Ishikawa (cell line): ENCODE results near the gene ZNF175.
"Not testable (repeated sequence)": the region's sequence is repeated elsewhere in the genome, so short reads cannot be mapped to it uniquely, and the experiment has no call there.

Source experiments
- CEBPB ChIP-seq: IDR thresholded peaks from 2 replicates; pipeline ENCODE4 v1.6.1; 2012
- CREB1 ChIP-seq: IDR thresholded peaks from 2 replicates; pipeline ENCODE4 v1.6.1; 2012; ENCODE audit warnings: low read depth
- EGR1 ChIP-seq: IDR thresholded peaks from 2 replicates; pipeline ENCODE4 v1.6.1; 2012
- EP300 ChIP-seq: IDR thresholded peaks from 2 replicates; pipeline ENCODE4 v1.6.1; 2012; ENCODE audit warnings: borderline replicate concordance
- FOXM1 ChIP-seq: IDR thresholded peaks from 2 replicates; pipeline ENCODE4 v1.6.1; 2012; ENCODE audit warnings: low read depth, borderline replicate concordance
- MAX ChIP-seq: IDR thresholded peaks from 2 replicates; pipeline ENCODE4 v1.6.1; 2012
- NFIC ChIP-seq: IDR thresholded peaks from 2 replicates; pipeline ENCODE4 v1.6.1; 2012
- RAD21 ChIP-seq: IDR thresholded peaks from 2 replicates; pipeline ENCODE4 v1.6.1; 2012; ENCODE audit warnings: low read depth
- REST ChIP-seq: IDR thresholded peaks from 2 replicates; pipeline ENCODE4 v1.6.1; 2012; ENCODE audit warnings: low read depth, mild to moderate bottlenecking
- TAF1 ChIP-seq: IDR thresholded peaks from 2 replicates; pipeline ENCODE4 v1.6.1; 2012; ENCODE audit warnings: low read depth, mild to moderate bottlenecking
- TCF12 ChIP-seq: IDR thresholded peaks from 2 replicates; pipeline ENCODE4 v1.6.1; 2012; ENCODE audit warnings: low read depth
- TEAD4 ChIP-seq: IDR thresholded peaks from 2 replicates; pipeline ENCODE4 v1.6.1; 2012
- YY1 ChIP-seq: IDR thresholded peaks from 2 replicates; pipeline ENCODE4 v1.6.1; 2012; ENCODE audit warnings: low read depth
- ZBTB7A ChIP-seq: IDR thresholded peaks from 2 replicates; pipeline ENCODE4 v1.6.1; 2012; ENCODE audit warnings: low read depth
- TF ChIP-seq, protein P1 (sequence below): IDR thresholded peaks from 2 replicates; pipeline ENCODE4 v1.6.1; 2012

ZNF175 gene

DNA sequence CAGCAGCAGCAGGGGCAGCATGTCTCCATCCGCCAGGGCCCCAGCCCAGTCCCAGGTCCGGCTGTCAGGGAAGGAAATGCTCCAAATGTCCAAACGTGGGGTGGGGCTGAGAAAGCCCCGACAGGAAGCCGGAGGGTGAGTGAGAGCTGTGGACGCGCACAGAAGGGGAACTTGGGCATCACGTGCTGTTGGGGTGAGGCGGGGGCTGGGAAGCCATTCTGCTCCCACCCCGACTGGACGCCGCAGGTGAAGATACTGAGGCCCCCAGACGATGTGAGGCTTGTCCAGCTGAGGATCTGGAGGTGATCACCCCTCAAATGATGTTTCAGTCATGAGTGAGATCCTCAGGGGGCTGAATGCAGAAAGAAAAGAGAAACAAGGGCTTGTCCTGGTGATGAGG is 59.2 kb downstream of the ZNF175 start, which contains the start of gene SIGLEC5:
Gene SIGLEC5, minus strand, starts transcription at position 87 of the 400 bp plus-strand sequence. Its CDS starts 66 bp downstream, at position 21.
- TF ChIP-seq FOXM1, CREB1, ZBTB7A: not testable (repeated sequence)

GRCh38 chr19:51632126-51632525 is 61.0 kb downstream of the ZNF175 start:
- TF ChIP-seq CEBPB (no peak), TEAD4 (no peak), EP300 (no peak), CREB1 (no peak), MAX (no peak), NFIC (no peak), TAF1 (no peak), FOXM1 (no peak), TCF12 (no peak)
- TF ChIP-seq, protein P1, sequence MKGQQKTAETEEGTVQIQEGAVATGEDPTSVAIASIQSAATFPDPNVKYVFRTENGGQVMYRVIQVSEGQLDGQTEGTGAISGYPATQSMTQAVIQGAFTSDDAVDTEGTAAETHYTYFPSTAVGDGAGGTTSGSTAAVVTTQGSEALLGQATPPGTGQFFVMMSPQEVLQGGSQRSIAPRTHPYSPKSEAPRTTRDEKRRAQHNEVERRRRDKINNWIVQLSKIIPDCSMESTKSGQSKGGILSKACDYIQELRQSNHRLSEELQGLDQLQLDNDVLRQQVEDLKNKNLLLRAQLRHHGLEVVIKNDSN: no peak

GRCh38 chr19:51637362-51637978 is 66.4 kb downstream of the ZNF175 start:
- no peak for TF ChIP-seq CREB1
- TF ChIP-seq ZBTB7A: no peak
- TF ChIP-seq FOXM1: no peak
- no peak for TF ChIP-seq TCF12

DNA sequence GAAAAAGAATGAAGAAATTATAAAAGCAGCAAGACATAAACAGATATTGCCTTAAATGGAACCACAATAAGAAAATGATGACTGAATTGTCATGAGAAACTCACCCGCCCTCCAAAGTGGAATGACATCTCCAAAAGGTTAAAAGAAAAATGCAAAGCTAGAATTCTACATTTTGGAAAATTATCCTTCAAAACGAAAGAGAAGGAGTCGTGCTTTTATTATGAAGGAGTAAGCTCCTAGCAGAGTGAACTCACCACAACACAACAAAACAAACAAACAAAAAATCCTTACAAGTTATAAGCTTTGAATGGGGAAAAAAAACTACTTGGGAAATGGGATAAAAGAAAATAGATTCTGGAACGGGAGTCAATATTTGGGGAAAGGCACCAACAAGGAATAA is 68.8 kb downstream of the ZNF175 start:
- no peak for TF ChIP-seq EP300
- TF ChIP-seq RAD21: no peak

DNA sequence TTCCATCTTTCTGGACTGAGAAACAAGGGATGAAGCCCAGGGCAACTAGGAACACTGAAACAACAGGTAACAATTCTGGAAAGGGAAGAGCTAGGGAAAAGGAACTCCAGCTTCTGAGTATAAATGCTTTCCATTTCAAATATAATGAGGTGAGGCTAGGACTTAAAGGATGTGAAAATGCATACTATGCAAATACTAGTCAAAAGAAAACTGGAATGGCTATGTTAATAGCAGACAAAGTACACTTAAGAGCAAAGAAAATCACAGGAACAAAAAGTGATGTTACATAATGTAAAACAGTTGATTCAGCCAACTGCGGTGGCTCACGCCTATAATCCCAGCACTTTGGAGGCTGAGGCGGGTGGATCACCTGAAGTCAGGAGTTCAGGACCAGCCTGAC is 69.3 kb downstream of the ZNF175 start:
- TF ChIP-seq, protein P1: no peak
- TF ChIP-seq TCF12 (no peak), CREB1 (no peak), EGR1 (no peak)

DNA sequence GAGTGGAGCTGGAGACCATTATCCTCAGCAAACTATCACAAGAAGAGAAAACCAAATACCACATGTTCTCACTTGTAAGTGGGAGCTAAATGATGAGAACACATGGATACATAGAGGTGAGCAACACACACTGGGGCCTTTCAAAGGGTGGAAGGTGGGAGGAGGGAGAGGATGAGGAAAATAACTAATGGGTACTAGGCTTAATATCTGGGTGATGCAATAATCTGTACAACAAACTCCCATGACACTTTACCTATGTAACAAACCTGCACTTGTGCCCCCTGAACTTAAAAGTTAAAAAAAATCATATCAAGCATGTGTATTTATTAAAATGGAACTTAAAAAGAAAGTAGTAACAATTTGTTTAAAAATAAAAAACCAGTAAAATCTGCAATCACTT is 70.6 kb downstream of the ZNF175 start:
- TF ChIP-seq TAF1 (no peak), TCF12 (no peak), YY1 (no peak), MAX (no peak), NFIC (no peak), REST (no peak), FOXM1 (no peak), CEBPB (no peak), EGR1 (no peak), CREB1 (no peak), TEAD4 (no peak)
- TF ChIP-seq, protein P1: no peak
